SKM-1 (cell line): Measurements from ENCODE around the gene P2RX4.
A peak's percentile ranks its signal among the peaks of the same experiment; 100 is the strongest.
"Not testable (repeated sequence)": the region's sequence is repeated elsewhere in the genome, so short reads cannot be mapped to it uniquely, and the experiment has no call there.

Experiments
- DNase-seq: peaks from one replicate; lab custom pipeline; 2025; ENCODE audit not compliant: unreplicated experiment; lab: John Stamatoyannopoulos, UW

Gene P2RX4

DNA sequence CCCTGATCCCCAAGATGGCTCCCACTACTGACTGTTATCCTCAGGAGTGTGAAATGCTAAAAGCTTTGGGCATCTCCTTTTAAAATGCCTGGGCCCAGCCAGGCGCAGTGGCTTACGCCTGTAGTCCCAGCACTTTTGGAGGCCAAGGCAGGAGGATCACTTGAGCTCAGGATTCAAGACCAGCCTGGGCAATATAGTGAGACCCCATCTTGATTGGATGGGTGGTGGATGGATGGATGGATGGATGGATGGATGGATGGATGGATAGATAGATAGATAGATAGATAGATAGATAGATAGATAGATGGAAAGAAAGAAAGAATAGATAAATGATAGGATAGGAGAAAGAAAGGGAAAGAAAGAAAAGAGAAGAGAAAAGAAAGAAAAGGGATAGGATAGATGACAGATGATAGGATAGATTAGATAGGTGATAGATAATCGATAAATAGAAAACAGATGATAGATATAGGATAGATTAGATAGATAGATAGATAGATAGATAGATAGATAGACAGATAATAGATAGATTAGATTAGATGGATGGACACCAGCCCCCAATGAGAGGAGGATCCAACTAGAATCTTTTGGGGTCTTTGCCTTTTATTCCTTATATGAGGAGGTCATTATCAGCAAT lies 9.5 kb downstream of the P2RX4 start:
- no peak for DNase-seq

- DNase-seq, result no peak
Measured at GRCh38 chr12:121222847-121223246, 12.9 kb downstream of the P2RX4 start.

DNA sequence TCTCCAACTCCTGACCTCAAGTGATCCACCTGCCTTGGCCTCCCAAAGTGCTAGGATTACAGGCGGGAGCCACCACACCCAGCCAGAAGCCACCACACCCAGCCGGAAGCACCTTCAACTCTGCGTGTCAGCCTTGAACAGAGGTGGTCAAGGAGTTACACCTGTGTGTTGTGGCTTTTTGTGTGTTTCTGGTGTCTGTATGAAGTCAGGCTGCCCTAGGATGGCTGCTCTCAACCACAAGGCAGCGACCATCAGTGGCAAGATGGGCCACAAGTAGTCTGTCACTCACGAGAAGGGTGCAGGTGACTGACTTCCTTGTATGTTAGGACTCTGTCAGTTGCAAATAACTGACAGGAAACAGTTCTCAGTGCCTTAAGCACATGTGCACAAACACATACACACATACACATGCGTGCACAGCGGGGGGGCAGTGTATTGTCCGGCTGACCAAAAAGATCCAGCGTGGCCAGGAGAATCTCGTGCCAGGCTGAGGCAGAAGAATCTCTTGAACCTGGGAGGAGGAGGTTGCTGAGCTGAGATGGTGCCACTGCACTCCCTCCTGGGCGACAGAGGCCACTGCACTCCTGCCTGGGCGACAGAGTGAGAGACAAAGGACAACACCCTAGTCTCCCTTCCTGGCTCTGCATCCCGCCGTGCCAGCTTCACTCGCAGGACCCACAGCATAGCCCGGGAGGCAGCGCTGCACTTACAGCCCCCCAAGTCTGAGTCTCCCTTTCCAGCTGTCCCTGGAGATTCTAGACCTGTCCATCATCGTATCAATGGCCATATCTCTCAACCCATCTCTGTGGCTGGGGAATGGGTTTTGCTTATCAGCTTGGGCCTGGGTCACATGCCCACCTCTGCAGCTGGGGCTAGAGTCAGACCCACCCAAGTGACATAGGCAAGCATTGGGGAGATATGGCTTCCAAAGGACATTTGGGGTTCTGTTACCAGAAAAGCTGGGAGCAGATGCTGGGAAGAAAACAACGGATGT lies 13.7 kb downstream of the P2RX4 start:
- no peak for DNase-seq

GRCh38 chr12:121224591-121224990 lies 14.7 kb downstream of the P2RX4 start:
- DNase-seq, result no peak

- DNase-seq, result no peak
Measured at GRCh38 chr12:121226399-121226798, 16.5 kb downstream of the P2RX4 start.

DNA sequence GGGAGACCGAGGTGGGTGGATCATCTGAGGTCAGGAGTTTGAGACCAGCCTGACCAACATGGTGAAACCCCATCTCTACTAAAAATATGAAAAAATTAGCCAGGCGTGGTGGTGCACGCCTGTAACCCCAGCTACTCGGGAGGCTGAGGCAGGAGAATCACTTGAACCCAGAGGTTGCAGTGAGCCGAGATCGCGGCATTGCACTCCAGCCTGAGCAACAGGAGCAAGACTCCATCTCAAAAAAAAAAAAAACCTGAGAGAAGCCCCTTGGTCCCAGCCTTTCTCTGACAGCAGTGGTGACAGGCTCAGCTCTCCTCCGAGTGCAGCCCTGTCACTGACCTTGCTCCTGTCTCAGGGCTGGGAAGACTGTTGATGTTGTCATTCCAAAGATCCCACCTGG lies 16.9 kb downstream of the P2RX4 start:
- not testable (repeated sequence) for DNase-seq

DNA sequence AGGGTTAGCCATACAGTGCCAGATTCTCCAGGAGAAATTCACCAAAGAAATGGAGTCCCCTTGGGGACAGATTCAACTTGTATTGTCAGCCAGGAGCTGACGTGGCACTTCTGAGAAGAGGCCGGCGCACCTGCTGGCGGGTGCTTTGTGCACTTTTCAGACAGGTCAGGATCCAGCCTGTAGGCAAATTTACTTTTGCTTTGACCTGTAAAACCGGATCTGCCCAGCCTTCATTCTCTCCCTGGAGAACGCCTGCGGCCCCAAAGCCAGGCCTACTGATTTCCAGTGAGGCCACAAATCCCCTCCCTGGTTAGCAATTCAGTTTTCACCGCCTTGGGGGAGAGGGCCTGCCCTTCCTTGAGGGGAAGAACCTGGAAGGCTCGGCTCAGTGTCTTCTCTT lies 17.4 kb downstream of the P2RX4 start:
- DNase-seq, result no peak

DNA sequence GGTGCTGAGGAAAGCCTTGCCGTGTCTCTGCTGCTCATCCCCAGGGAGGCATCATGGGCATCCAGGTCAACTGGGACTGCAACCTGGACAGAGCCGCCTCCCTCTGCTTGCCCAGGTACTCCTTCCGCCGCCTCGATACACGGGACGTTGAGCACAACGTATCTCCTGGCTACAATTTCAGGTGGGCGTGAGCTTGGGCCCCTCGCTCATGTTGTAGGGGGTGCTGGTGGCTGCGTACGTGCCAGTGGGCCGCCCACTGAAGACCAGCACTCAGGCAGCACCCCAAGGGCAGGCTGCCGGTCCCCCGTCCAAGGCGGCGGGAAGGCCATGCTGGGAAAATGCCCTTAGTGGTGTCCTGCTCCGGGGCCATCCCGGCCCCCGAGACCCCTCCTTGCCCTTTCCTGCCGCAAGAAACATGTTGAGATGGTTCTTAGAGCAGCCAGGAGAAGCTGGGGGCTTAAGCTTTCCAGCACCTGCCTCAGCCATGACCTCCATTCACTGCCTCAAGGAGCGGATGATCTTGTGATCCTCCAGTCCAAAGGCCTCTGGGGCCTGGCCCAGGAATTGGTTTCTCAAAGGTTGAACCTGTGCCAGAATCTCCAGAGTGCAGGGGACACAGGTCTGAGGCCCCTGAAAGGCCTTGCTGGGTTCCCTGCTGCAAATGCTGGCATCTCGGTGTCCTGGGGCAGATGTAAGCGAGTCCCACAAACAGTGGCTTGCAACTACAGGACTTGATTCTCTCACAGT lies 19.2 kb downstream of the P2RX4 start:
- DNase-seq, result no peak

DNA sequence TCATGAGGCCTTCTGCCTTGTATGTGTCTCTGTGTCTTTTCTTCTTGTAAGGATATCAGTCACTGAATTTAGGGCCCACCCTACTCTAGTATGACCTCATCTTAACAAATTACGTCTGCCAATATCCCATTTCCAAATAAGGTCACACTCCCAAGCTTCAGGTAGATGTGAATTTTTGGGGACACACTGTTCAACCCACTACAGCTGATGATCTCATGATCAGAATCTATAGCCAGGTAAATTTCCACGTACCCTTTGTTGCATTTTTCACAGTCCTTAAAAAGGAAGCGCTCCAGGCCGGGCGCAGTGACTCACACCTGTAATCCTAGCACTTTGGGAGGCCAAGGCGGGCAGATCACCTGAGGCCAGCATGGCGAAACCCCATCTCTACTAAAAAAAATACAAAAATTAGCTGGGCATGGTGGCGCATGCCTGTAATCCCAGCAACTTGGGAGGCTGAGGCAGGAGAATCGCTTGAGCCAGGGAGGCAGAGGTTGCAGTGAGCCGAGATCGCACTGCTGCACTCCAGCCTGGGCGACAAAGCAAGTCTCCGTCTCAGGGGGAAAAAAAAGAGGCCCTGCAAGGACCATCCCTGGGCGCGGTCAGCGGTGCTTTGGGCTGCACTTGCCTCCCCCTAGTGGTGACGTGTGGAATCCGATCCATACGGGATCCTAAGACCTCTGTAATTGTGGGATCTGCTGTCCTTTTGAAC lies 20.1 kb downstream of the P2RX4 start:
- DNase-seq, result not testable (repeated sequence)

DNA sequence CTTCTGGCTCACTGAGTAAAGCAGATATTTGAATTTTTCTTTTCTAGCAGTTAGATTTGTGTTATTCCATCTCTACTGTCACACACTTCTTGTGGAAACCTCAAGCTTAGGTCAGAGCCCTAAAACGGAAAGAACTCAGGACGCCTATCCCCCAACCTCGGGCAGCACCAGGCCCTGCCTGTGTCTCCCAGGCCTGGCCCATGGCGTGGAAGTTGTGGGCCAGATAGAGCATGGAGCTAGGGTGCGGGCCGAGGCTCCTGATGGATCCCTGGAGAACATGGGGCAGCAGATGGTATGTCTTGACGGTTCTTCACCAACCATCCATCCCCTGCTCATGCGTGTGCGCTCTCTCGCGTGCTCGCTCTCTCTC lies 20.6 kb downstream of the P2RX4 start:
- no peak for DNase-seq

GRCh38 chr12:121232163-121232562 lies 22.2 kb downstream of the P2RX4 start:
- no peak for DNase-seq

GRCh38 chr12:121232977-121233627 lies 23.2 kb downstream of the P2RX4 start:
- DNase-seq, result no peak

- no peak for DNase-seq
Measured at GRCh38 chr12:121233628-121234020, 23.7 kb downstream of the P2RX4 start.

GRCh38 chr12:121236776-121237175 lies 26.8 kb downstream of the P2RX4 start:
- DNase-seq, result no peak

DNA sequence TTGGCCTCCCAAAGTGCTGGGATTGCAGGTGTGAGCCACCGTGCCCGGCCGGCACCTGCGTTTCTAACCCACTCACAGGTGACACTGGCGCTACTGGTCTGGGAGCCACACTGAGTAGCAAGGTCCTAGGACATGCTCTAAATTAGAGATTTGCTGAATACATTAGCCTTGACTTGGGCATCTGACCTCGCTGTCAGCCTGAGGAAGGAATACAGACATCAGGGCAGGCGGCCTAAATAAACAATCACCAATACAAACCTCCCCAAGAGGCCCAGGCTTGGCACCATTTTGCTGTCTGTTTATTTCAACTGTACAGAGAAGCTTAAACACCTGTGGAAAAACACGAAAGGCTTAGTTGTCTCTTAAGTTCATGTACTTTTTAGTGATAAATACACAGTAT lies 27.5 kb downstream of the P2RX4 start:
- DNase-seq, result no peak

DNA sequence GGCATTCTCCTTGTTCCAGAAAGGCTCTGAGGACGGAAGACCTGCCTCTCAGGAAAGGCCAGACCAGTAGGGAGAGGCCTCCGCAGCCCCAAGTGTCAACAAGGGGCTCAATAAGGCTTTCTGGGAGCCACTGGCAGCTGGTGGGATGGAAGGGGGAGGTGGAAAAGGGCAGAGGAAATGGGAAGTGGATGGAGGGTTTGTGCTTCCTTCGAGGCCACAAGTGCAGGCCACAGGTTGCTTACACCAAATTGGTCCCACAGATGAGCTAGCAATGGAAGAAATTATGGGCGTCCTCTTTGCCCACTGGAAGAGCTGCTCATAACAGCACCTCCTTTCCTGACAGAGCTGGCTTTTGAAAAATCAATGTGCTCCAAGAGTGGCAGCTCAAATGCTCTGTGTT lies 28.2 kb downstream of the P2RX4 start:
- DNase-seq, result no peak

DNA sequence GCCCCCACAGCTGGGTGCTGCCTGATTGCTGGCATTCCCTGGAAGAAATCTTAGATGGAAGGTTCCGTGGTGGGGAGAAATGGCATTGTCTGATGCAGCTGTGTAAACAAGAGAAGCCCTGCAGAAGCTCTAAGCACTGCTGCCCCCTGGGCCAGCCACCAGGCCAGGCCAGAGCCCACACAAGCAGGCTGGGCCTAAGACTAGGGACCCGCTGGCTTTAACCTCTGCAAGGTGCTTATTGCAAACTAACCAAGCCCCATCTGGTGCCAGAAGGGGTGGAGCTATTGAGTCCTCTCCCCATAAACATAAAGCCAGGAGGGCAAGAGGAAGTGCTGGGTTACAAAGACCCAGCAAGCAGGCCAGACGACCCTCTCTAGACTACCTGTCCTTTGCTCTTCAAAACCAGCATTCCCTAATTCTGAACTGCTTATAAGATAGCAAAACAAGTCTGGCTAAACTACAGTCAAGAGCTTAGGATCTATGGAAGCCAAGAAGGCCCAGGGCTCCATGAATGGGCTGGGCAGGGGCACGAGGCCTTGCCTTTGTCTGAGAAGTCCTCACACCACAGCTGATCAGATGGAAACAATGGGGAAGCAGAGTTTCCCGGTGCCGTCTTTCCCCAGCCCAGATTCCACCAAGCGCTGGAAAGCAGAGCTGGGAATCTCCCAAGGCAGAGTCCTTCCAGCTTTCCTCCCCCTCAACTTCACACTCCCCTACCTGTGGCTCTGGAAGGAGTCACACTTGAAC lies 28.8 kb downstream of the P2RX4 start:
- no peak for DNase-seq

GRCh38 chr12:121239351-121240061 lies 29.6 kb downstream of the P2RX4 start:
- DNase-seq, result peak; percentile 16

DNA sequence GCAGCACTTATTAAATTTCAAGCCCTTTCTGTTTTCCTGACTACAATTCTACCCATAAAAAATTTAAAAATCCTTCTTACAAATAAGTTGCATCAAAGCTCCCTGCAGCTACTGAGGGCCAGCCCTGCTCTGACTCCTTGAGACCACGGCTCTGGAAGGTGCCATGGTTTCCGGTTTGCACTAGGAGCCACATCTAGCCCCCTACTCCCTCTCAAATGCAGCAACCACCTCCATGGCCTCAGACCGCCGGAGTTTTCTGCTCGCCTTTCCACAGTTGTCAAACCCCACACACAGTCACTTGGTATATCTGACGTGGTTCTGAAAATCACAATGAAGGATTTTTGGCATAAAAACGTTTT lies 30.1 kb downstream of the P2RX4 start:
- no peak for DNase-seq
